WTC11 (cell line): ENCODE data around the gene CCDC92.

ENCODE experiments used
- NR3C1 ChIP-seq: sonication (generic); formaldehyde crosslinking; conservative IDR thresholded peaks from 2 replicates; pipeline ENCODE4 v1.8.1; 2023; ENCODE audit warnings: low read depth, mild to moderate bottlenecking, missing genetic modification reagents
- RELA ChIP-seq: sonication (generic); formaldehyde crosslinking; IDR thresholded peaks from 2 replicates; pipeline ENCODE4 v1.8.1; 2022; ENCODE audit warnings: missing genetic modification reagents, mild to moderate bottlenecking, borderline replicate concordance
- SP1 ChIP-seq: sonication (generic); formaldehyde crosslinking; conservative IDR thresholded peaks from 2 replicates; pipeline ENCODE4 v1.8.1; 2022; ENCODE audit warnings: missing genetic modification reagents
- TEAD4 ChIP-seq: sonication (generic); formaldehyde crosslinking; IDR thresholded peaks from 2 replicates; pipeline ENCODE4 v1.8.0; 2022; ENCODE audit warnings: mild to moderate bottlenecking, missing genetic modification reagents
- TF ChIP-seq, protein P1 (sequence below): fragments of 200-600 bp; IDR thresholded peaks from 2 replicates; pipeline ENCODE4 v1.8.0; 2022; ENCODE audit warnings: antibody characterized with exemption
- TF ChIP-seq, protein P2 (sequence below): sonication (generic); formaldehyde crosslinking; IDR thresholded peaks from 2 replicates; pipeline ENCODE4 v1.8.1; 2023; ENCODE audit warnings: mild to moderate bottlenecking, missing genetic modification reagents, moderate library complexity
- TF ChIP-seq, protein P3 (sequence below): sonication (generic); formaldehyde crosslinking; IDR thresholded peaks from 2 replicates; pipeline ENCODE4 v1.8.1; 2022; ENCODE audit warnings: low read depth, missing genetic modification reagents, borderline replicate concordance

DNA sequence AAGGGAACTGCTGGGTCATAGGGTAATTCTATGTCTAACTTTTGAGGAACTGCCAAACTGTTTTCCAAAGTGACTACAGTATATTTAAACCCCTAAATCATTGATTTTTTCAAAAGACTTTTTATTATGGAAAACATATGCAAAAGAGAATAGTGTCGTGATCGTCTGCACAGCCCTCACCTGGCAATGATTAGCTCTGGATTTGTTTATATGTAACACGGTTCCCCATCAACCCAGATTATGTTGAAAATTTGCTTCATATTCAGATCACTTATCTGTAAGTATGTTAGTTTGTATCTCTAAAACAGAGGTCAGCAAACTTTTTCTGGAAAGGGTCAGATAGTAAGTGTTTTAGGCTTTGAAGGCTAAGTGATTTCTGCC, 52.7 kb downstream of the CCDC92 start:
- TF ChIP-seq, protein P1, sequence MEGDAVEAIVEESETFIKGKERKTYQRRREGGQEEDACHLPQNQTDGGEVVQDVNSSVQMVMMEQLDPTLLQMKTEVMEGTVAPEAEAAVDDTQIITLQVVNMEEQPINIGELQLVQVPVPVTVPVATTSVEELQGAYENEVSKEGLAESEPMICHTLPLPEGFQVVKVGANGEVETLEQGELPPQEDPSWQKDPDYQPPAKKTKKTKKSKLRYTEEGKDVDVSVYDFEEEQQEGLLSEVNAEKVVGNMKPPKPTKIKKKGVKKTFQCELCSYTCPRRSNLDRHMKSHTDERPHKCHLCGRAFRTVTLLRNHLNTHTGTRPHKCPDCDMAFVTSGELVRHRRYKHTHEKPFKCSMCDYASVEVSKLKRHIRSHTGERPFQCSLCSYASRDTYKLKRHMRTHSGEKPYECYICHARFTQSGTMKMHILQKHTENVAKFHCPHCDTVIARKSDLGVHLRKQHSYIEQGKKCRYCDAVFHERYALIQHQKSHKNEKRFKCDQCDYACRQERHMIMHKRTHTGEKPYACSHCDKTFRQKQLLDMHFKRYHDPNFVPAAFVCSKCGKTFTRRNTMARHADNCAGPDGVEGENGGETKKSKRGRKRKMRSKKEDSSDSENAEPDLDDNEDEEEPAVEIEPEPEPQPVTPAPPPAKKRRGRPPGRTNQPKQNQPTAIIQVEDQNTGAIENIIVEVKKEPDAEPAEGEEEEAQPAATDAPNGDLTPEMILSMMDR = no peak
- TF ChIP-seq RELA (CRISPR knock-in tag) (no peak), SP1 (CRISPR knock-in tag) (no peak), TEAD4 (CRISPR knock-in tag) (no peak), NR3C1 (CRISPR knock-in tag) (no peak)
- TF ChIP-seq, protein P2, sequence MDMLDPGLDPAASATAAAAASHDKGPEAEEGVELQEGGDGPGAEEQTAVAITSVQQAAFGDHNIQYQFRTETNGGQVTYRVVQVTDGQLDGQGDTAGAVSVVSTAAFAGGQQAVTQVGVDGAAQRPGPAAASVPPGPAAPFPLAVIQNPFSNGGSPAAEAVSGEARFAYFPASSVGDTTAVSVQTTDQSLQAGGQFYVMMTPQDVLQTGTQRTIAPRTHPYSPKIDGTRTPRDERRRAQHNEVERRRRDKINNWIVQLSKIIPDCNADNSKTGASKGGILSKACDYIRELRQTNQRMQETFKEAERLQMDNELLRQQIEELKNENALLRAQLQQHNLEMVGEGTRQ (CRISPR knock-in tag) = no peak
- TF ChIP-seq, protein P3, sequence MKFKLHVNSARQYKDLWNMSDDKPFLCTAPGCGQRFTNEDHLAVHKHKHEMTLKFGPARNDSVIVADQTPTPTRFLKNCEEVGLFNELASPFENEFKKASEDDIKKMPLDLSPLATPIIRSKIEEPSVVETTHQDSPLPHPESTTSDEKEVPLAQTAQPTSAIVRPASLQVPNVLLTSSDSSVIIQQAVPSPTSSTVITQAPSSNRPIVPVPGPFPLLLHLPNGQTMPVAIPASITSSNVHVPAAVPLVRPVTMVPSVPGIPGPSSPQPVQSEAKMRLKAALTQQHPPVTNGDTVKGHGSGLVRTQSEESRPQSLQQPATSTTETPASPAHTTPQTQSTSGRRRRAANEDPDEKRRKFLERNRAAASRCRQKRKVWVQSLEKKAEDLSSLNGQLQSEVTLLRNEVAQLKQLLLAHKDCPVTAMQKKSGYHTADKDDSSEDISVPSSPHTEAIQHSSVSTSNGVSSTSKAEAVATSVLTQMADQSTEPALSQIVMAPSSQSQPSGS (CRISPR knock-in tag) = no peak
